ACC112 (cell line): ENCODE measurements around the gene PI4KB.

Source experiments
- H2AFZ ChIP-seq: fragments of 200-600 bp; sonication (generic); one replicate; pipeline ENCODE4 v1.6.0; 2017; ENCODE audit warnings: antibody characterized with exemption, low read length; ENCODE audit not compliant: unreplicated experiment
- H3K27ac ChIP-seq: fragments of 200-600 bp; sonication (generic); 2 replicates; pipeline ENCODE4 v1.5.1; 2014; ENCODE audit warnings: low read depth, mild to moderate bottlenecking, antibody characterized with exemption, low read length, moderate library complexity
- H3K27me3 ChIP-seq: fragments of 200-600 bp; sonication (generic); 2 replicates; pipeline ENCODE4 v1.6.1; 2014; ENCODE audit warnings: mild to moderate bottlenecking, antibody characterized with exemption, low read length, moderate library complexity, mixed read lengths; ENCODE audit not compliant: insufficient read depth
- H3K36me3 ChIP-seq: fragments of 200-600 bp; sonication (generic); 2 replicates; pipeline ENCODE4 v1.6.1; 2016; ENCODE audit warnings: mild to moderate bottlenecking, antibody characterized with exemption, low read length, moderate library complexity, mixed read lengths; ENCODE audit not compliant: insufficient read depth
- H3K4me1 ChIP-seq: fragments of 200-600 bp; sonication (generic); one replicate; pipeline ENCODE4 v1.6.1; 2016; ENCODE audit warnings: low read length, mixed read lengths; ENCODE audit not compliant: insufficient read depth, unreplicated experiment, control insufficient read depth
- H3K4me3 ChIP-seq: fragments of 200-600 bp; sonication (generic); 2 replicates; pipeline ENCODE4 v1.5.1; 2014; ENCODE audit warnings: mild to moderate bottlenecking, low read depth, low read length
- H3K79me2 ChIP-seq: fragments of 200-600 bp; sonication (generic); one replicate; pipeline ENCODE4 v1.6.0; 2016; ENCODE audit warnings: low read length; ENCODE audit not compliant: control insufficient read depth, unreplicated experiment, insufficient read depth

PI4KB gene

GRCh38 chr1:151327223-151327902, at the start of gene PI4KB:
PI4KB (minus strand) TSS chr1:151327416; CDS start chr1:151316481, 10,935 bp downstream.
- peak within 1 kb of the TSS; percentile 80 for H3K4me3 ChIP-seq
- peaks cover 32% of the 10 kb centered on the region for H3K79me2 ChIP-seq
- H2AFZ ChIP-seq, result peak within 1 kb of the TSS; percentile 50
- peaks cover 7% of the 10 kb centered on the region; the same call in 1 of the 2 replicates for H3K36me3 ChIP-seq
- no peaks in the 10 kb centered on the region for H3K27me3 ChIP-seq
- H3K27ac ChIP-seq, result peak within 1 kb of the TSS; percentile 88
- peaks cover 15% of the 10 kb centered on the region for H3K4me1 ChIP-seq

- no peaks in the 10 kb centered on the region for H3K36me3 ChIP-seq
- no peaks in the 10 kb centered on the region for H3K27me3 ChIP-seq
- H3K27ac ChIP-seq, result no peak overlapping the region
- H3K4me1 ChIP-seq, result peaks cover 26% of the 10 kb centered on the region
- no peak overlapping the region for H2AFZ ChIP-seq
- H3K79me2 ChIP-seq, result no peaks in the 10 kb centered on the region
- no peak overlapping the region for H3K4me3 ChIP-seq
Measured at GRCh38 chr1:151373196-151373595, 46.0 kb upstream of the PI4KB start.

- Histone ChIP-seq H3K79me2 (no peaks in the 10 kb centered on the region), H3K4me1 (peaks cover 27% of the 10 kb centered on the region), H2AFZ (no peak within 1 kb of the TSS), H3K36me3 (no peaks in the 10 kb centered on the region), H3K4me3 (peak within 1 kb of the TSS; percentile 81), H3K27ac (peak within 1 kb of the TSS; percentile 16; the same call in 1 of the 2 replicates), H3K27me3 (no peaks in the 10 kb centered on the region)
Measured at GRCh38 chr1:151372058-151372934, 45.1 kb upstream of the PI4KB start, which contains the start of gene SELENBP1. SELENBP1 (minus strand) TSS chr1:151372705; CDS start chr1:151372641, 64 bp downstream.

- Histone ChIP-seq H3K27ac (peak overlapping the region; percentile 16; the same call in 1 of the 2 replicates), H3K4me1 (peaks cover 27% of the 10 kb centered on the region), H3K27me3 (no peaks in the 10 kb centered on the region), H2AFZ (no peak overlapping the region), H3K36me3 (no peaks in the 10 kb centered on the region), H3K4me3 (peak overlapping the region; percentile 81), H3K79me2 (no peaks in the 10 kb centered on the region)
Measured at GRCh38 chr1:151371370-151372057, 44.3 kb upstream of the PI4KB start.

GRCh38 chr1:151370211-151370911, 43.1 kb upstream of the PI4KB start:
- Histone ChIP-seq H3K36me3 (0 out of 2 replicates have a peak, but pooled peaks cover under 1% of the 10 kb centered on the region), H3K27ac (no peak overlapping the region), H3K4me3 (no peak overlapping the region), H3K27me3 (no peaks in the 10 kb centered on the region), H3K4me1 (peaks cover 27% of the 10 kb centered on the region), H3K79me2 (no peaks in the 10 kb centered on the region), H2AFZ (no peak overlapping the region)

- Histone ChIP-seq H3K79me2 (no peaks in the 10 kb centered on the region), H2AFZ (no peak overlapping the region), H3K27me3 (no peaks in the 10 kb centered on the region), H3K4me3 (no peak overlapping the region), H3K36me3 (peaks cover 7% of the 10 kb centered on the region; the same call in 1 of the 2 replicates), H3K27ac (no peak overlapping the region), H3K4me1 (peaks cover 27% of the 10 kb centered on the region)
Measured at GRCh38 chr1:151369621-151370048, 42.4 kb upstream of the PI4KB start.

- H3K79me2 ChIP-seq, result no peaks in the 10 kb centered on the region
- H3K27ac ChIP-seq, result no peak overlapping the region
- peaks cover 10% of the 10 kb centered on the region; the same call in 1 of the 2 replicates for H3K36me3 ChIP-seq
- no peaks in the 10 kb centered on the region for H3K27me3 ChIP-seq
- H2AFZ ChIP-seq, result no peak overlapping the region
- H3K4me3 ChIP-seq, result no peak overlapping the region
- peaks cover 27% of the 10 kb centered on the region for H3K4me1 ChIP-seq
Measured at GRCh38 chr1:151369302-151369610, 42.0 kb upstream of the PI4KB start.

GRCh38 chr1:151368393-151369301, 41.4 kb upstream of the PI4KB start:
- peaks cover 27% of the 10 kb centered on the region for H3K4me1 ChIP-seq
- H3K27ac ChIP-seq, result no peak overlapping the region
- H3K27me3 ChIP-seq, result no peaks in the 10 kb centered on the region
- H3K4me3 ChIP-seq, result no peak overlapping the region
- peaks cover 16% of the 10 kb centered on the region for H3K36me3 ChIP-seq
- H3K79me2 ChIP-seq, result no peaks in the 10 kb centered on the region
- H2AFZ ChIP-seq, result no peak overlapping the region

GRCh38 chr1:151367658-151368392, 40.6 kb upstream of the PI4KB start:
- Histone ChIP-seq H3K4me1 (peaks cover 27% of the 10 kb centered on the region), H3K36me3 (peaks cover 24% of the 10 kb centered on the region)

More at GRCh38 chr1:151367658-151368392, 40.6 kb upstream of the PI4KB start:
- H3K27me3 ChIP-seq, result no peaks in the 10 kb centered on the region
- H3K27ac ChIP-seq, result no peak overlapping the region
- no peak overlapping the region for H2AFZ ChIP-seq
- H3K79me2 ChIP-seq, result no peaks in the 10 kb centered on the region
- H3K4me3 ChIP-seq, result no peak overlapping the region
